SHP77 treated with DMSO at 0.1 percent for 48 hours (cell line): Measurements from ENCODE around the gene B3GNT4.
"Not testable (repeated sequence)": the region's sequence is repeated elsewhere in the genome, so short reads cannot be mapped to it uniquely, and the experiment has no call there.

Experiments
- DNase-seq: peaks from one replicate; lab custom pipeline; 2025; lab: John Stamatoyannopoulos, UW

Gene B3GNT4

GRCh38 chr12:122216445-122216844 lies 12.9 kb downstream of the B3GNT4 start:
- no peak for DNase-seq

DNA sequence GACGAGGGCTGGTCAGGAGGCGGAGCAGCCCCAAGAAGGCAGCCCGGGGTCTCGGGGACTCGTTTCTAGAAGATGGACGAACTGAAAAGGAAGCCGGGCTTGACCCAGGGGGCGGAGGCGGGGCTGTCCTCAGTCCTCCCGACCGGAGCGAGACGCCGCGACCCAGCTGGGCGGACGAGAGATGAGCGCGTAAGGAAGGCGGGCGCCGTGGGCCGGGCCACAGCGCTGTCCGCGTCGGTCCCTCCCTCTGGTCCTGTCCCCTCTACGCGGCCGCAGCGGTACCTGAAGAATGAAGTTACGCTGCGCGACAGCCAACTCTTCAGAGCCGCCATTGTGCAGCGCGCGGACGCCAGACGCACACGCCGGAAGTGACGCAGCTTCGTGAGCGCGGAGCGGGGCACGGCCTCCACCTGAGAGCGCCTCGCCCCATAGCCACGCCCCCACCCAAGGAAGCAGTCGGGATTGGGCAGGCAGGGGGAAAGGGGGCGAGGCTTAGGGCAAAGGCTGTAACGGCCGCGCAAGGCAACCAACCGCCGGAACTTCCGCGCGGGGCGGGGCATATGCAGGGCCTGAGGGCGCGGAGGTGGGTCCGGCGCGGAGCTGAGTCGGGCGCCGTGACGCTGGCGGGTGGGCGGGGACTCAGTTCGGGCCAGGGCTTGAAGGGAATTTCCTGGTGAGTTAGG lies 22.3 kb downstream of the B3GNT4 start, which contains the start of gene DIABLO:
Gene DIABLO, minus strand, starts transcription at position 370 of the 683 bp plus-strand sequence. Its CDS starts 38 bp downstream, at position 332.
- peak; percentile 99 for DNase-seq

DNA sequence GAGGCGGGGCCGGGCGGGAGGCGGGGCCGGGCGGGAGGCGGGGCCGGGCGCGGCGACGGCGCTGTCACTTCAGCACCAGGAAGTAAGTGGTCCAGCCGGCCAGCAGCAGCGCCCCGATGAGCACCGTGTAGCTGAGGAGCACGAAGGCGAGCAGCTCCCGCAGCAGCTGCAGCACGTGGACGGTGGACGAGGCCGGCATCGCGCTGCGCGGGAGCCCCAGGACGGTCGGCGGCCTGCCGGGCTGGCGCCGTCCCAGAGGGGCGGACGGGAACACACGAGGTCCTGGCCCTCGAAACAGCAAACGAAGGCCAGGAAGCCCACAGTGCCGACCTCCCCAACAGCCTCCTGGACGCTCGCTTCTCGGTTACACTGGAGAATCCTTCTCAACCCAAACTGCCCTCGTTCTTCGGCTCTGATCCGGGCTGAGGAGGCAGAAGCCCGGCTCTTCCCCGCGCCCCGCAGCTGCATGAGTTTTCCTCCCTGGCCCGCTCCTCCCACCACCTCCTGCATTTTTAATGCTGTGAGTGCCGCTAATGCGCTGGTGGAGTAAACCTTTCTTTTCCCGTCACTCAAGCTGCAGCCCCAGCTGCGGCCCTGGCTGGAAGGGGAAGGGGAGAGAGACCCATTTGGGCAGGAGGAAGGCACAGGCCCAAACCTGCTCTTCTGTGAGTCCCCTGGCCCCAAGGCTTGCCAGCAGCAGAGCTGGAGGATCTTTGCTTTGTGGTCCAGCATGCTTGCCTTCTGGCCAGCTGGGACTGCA lies 23.0 kb downstream of the B3GNT4 start:
- DNase-seq, result no peak

DNA sequence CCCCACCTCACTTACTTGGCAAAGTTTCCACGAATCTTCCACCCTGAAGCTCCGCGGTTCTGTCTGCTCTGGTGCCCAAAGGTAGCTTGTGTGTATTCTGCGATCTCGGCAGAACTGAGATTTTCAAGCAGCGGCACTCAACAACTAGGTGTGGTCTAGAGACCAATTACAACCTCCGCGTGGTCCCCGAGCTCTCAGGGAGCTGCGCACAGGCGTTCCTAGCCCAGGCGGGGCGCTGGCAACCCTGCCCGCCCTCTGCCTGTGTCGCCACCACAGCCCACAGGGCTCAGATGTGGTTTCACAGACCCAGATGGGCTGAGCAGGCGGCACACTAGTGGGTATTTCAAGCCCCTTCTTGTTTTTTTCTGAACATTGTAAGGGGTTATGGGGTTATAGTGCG lies 23.8 kb downstream of the B3GNT4 start:
- no peak for DNase-seq

DNA sequence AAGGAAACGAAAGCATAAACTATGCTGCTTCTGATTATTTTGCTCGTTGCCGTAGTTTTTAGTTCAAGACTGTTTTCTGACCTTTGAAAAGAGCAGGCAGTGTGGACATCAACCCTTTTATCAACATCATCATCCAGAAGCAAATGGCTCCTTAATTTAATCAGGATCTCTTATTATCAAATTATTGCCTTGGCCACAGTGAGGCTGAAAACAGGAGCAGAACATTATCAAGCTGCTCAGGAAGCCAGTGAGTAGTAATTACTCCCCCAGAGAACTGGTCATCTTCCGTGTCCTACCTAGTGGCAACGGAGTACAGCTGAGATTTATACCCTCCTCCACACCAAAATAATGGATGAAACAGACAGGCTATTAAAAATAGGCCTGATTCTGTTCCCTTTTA lies 24.6 kb downstream of the B3GNT4 start:
- no peak for DNase-seq

GRCh38 chr12:122230798-122231197 lies 27.3 kb downstream of the B3GNT4 start:
- DNase-seq, result no peak

- no peak for DNase-seq
These were observed 29.2 kb downstream of the B3GNT4 start for GRCh38 chr12:122232691-122233090.

DNA sequence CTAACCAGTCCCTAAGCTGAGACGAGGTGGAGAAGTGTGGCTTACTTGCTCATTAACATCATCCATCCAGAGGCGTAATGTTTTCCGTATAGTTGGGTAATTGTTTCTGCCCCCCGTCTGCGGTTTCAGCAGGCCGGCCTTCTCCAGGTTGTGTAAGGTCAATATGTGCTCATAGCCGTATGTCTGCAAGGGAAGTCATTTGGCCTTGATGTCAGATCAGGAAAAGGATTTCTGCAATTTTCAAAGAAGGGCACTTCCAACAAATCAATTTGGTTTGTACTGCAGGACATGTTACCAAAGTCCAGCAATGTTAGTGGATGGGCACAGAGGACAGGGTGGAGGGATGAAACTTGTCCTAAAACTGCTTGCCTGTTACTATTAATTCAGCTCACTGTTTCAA lies 32.2 kb downstream of the B3GNT4 start:
- no peak for DNase-seq

DNA sequence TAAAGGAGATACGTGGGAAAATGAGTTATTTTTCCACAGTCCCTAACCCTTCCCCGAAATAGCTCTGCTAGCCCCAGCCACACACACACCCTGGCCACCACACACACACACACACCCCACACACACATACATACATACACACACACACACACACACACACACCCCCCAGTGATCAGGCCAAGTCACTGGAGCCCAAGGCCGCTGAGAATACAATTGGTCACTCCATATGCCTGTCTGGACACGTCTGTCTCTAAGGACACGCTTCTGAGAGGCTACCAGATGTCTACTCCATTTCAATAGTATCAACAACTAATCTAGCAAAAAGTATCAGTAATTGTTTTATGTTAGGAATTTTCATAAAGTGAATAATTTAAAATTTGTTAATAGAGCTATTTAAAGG lies 35.4 kb downstream of the B3GNT4 start:
- DNase-seq, result peak; percentile 7

DNA sequence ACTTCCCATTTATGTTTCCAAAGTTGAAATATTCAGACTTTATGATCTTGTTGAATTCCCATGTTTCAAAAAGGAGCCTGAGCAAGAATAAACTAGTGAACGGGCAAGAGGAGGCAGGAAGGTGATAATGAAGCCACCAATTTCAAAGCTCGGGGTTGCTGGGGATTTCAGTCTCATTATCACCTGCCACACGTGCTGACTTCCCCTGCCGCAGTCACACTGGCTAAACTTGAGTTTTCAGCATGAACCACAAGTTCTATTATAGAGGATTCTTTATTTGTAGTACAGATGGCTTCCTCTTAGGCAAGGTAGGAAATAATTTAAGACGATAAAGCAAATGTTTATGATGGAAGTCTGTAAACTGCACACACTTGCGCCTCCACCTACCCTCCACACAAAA lies 40.5 kb downstream of the B3GNT4 start:
- DNase-seq, result no peak

DNA sequence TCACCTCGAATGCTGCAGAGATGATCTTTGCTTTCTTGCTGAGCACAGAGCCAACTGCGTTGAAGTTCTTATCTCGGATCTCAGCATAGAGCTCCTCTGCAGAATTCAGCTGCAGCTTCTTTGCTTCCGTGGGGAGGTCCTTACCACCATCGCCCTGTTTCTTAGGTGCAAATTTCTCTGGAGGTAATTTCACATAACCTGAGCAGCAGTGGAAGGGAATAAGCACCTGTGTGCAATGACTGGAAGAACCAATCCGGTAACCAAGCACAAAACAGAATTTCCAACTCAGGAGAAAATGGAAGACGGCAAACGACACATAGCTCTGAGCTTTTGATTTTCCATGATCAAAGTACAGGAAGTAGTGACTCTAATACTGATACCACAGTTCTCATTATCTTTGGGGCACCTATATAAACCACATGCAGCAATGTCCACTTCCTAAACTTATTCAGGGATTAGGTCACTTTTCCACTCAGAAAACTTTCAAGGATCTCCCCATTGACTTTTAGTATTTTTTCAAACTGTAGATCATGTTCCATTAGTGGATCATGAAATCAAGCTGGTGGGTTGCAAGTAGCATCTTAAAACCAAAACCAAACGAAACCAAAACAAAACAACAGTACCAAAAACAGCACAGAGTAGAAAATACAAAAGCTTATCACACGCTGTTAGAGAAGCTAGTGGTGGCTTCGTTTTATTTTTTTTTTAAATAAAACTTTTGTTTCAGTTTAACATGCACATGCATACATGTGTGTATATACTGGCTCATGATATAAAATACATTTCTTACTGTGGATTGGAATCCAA lies 41.3 kb downstream of the B3GNT4 start:
- DNase-seq, result no peak

- DNase-seq, result no peak
These were observed 42.0 kb downstream of the B3GNT4 start for GRCh38 chr12:122245553-122245952.

- peak; percentile 17 for DNase-seq
These were observed 46.5 kb downstream of the B3GNT4 start for GRCh38 chr12:122250047-122250446.

DNA sequence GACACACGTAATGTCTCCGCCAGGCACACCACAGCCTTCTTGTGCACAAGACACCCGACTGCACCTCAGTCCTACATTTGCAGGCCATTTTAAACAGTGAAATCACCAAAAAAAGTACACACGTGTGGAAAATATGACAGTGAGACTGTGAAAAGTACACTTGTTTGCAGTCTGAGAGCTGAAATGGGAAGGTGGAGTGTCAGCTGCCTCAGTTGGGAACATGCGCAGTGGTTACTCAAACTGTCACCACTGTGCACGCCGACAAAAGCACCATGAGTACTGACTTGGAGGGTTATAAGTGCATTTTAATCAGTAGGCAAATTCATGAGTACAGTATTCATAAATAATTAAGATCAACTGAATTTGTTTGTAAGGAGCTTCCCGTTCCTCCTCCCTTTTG lies 47.0 kb downstream of the B3GNT4 start:
- no peak for DNase-seq

GRCh38 chr12:122258462-122258861 lies 55.0 kb downstream of the B3GNT4 start:
- DNase-seq, result not testable (repeated sequence)
